WTC11 (cell line): Measurements from ENCODE around the gene DHX9.

ENCODE experiments used
- AFF4 ChIP-seq: sonication (generic); formaldehyde crosslinking; IDR thresholded peaks from 2 replicates; pipeline ENCODE4 v1.8.1; 2023; ENCODE audit warnings: mild to moderate bottlenecking, missing genetic modification reagents, borderline replicate concordance
- ATF1 ChIP-seq: sonication (generic); formaldehyde crosslinking; IDR thresholded peaks from 2 replicates; pipeline ENCODE4 v1.8.1; 2023; ENCODE audit warnings: mild to moderate bottlenecking, moderate library complexity, missing genetic modification reagents
- ATF3 ChIP-seq: sonication (generic); formaldehyde crosslinking; conservative IDR thresholded peaks from 2 replicates; pipeline ENCODE4 v1.8.1; 2022; ENCODE audit warnings: mild to moderate bottlenecking, missing genetic modification reagents
- CREB1 ChIP-seq: sonication (generic); formaldehyde crosslinking; IDR thresholded peaks from 2 replicates; pipeline ENCODE4 v1.8.0; 2023; ENCODE audit warnings: mild to moderate bottlenecking, missing genetic modification reagents
- CTCF ChIP-seq: fragments of 200-600 bp; IDR thresholded peaks from 2 replicates; pipeline ENCODE4 v1.8.0; 2022; ENCODE audit warnings: antibody characterized with exemption
- FOXP1 ChIP-seq: sonication (generic); formaldehyde crosslinking; IDR thresholded peaks from 2 replicates; pipeline ENCODE4 v1.8.0; 2022; ENCODE audit warnings: missing genetic modification reagents, mild to moderate bottlenecking, moderate library complexity, borderline replicate concordance
- HMGXB4 ChIP-seq: sonication (generic); formaldehyde crosslinking; IDR thresholded peaks from 2 replicates; pipeline ENCODE4 v1.8.1; 2023; ENCODE audit warnings: mild to moderate bottlenecking, moderate library complexity, missing genetic modification reagents
- IRF2 ChIP-seq: sonication (generic); formaldehyde crosslinking; IDR thresholded peaks from 2 replicates; pipeline ENCODE4 v1.8.0; 2022; ENCODE audit warnings: low read depth, missing genetic modification reagents, borderline replicate concordance
- MAX ChIP-seq: sonication (generic); formaldehyde crosslinking; IDR thresholded peaks from 2 replicates; pipeline ENCODE4 v1.8.0; 2022; ENCODE audit warnings: mild to moderate bottlenecking, missing genetic modification reagents
- MXD4 ChIP-seq: fragments of 250-450 bp; sonication (Bioruptor Pico); IDR thresholded peaks from 2 replicates; pipeline ENCODE4 v1.8.0; 2021; ENCODE audit warnings: mild to moderate bottlenecking, moderate library complexity, borderline replicate concordance
- SP1 ChIP-seq: sonication (generic); formaldehyde crosslinking; conservative IDR thresholded peaks from 2 replicates; pipeline ENCODE4 v1.8.1; 2022; ENCODE audit warnings: missing genetic modification reagents
- STAT6 ChIP-seq: sonication (generic); formaldehyde crosslinking; conservative IDR thresholded peaks from 2 replicates; pipeline ENCODE4 v1.8.1; 2023; ENCODE audit warnings: mild to moderate bottlenecking, low read depth, missing genetic modification reagents, moderate library complexity
- ZNF138 ChIP-seq: sonication (generic); formaldehyde crosslinking; conservative IDR thresholded peaks from 2 replicates; pipeline ENCODE4 v1.8.1; 2022; ENCODE audit warnings: mild to moderate bottlenecking, moderate library complexity, missing genetic modification reagents

GRCh38 chr1:182834326-182834725 lies 4.8 kb upstream of the DHX9 start:
- no peak for TF ChIP-seq CTCF
- TF ChIP-seq ATF1 (CRISPR knock-in tag) = no peak
- no peak for TF ChIP-seq MXD4 (CRISPR knock-in tag)
- no peak for TF ChIP-seq FOXP1 (CRISPR knock-in tag)
- no peak for TF ChIP-seq ZNF138 (CRISPR knock-in tag)
- no peak for TF ChIP-seq SP1
- no peak for TF ChIP-seq MAX (CRISPR knock-in tag)
- TF ChIP-seq HMGXB4 (CRISPR knock-in tag) = no peak
- TF ChIP-seq AFF4 (CRISPR knock-in tag) = no peak
- no peak for TF ChIP-seq STAT6 (CRISPR knock-in tag)
- no peak for TF ChIP-seq IRF2
- no peak for TF ChIP-seq ATF3 (CRISPR knock-in tag)
- TF ChIP-seq CREB1 (CRISPR knock-in tag) = no peak
